HG03064 (cell line): ENCODE results near the gene EIF6.

Experiments
- ATAC-seq: cut with Tn5 transposase; IDR thresholded peaks from one replicate; pipeline ENCODE4 v1.9.1; 2021; ENCODE audit warnings: low read depth; ENCODE audit not compliant: unreplicated experiment

The EIF6 gene

DNA sequence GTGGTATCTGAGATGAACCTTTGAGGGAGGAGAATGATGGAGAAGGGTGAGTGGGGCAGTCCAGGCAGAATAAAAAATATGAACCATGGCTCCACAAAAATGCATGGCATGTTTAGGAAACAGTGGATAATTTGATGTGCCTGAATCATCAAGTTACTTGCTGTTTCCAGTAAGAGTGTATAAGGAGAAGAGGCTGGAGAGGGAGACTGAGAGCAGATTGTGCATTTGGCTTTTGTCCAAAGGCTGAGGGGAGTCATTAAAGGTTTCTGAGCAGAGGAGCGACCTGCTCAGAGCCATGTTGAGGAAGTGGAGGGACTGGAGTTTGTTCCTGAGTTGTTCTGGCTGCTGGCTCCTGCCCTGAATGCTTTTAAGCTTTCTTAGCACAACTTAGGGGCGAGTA is 52.0 kb downstream of the EIF6 start:
- no peak for ATAC-seq
